LHCN-M2 (cell line): Measurements from ENCODE around the gene ESR2. TPM values are rescaled to one million over a fixed set of nuclear protein-coding genes. Genes with fewer than 3 reads are reported as not detected.
"Not testable (repeated sequence)": the region's sequence is repeated elsewhere in the genome, so short reads cannot be mapped to it uniquely, and the experiment has no call there.

Experiments
- DNase-seq: peaks from one replicate; pipeline ENCODE4 v3.0.0-alpha.2; 2012; ENCODE audit warnings: low read depth
- total RNA-seq: library from RNA; depleted of rRNA; stranded (reverse); fragments of >200 nt; gene quantifications from 2 replicates; pipeline ENCODE4 v1.2.3, GENCODE V29; 2014

ESR2 gene
- total RNA-seq, 1 experiment from 2014 or later = 0.57 TPM

- DNase-seq = no peak
These were observed 72.7 kb downstream of the ESR2 start for GRCh38 chr14:64221391-64222003.

GRCh38 chr14:64220466-64220865 is 73.7 kb downstream of the ESR2 start:
- no peak for DNase-seq

GRCh38 chr14:64220056-64220455 is 74.1 kb downstream of the ESR2 start:
- DNase-seq = no peak

- DNase-seq = no peak
These were observed 75.6 kb downstream of the ESR2 start for GRCh38 chr14:64218344-64219240.

- DNase-seq = no peak
These were observed 76.3 kb downstream of the ESR2 start for GRCh38 chr14:64217834-64218233.

GRCh38 chr14:64217308-64217707 is 76.9 kb downstream of the ESR2 start:
- DNase-seq = no peak

GRCh38 chr14:64215978-64216377 is 78.2 kb downstream of the ESR2 start:
- DNase-seq = no peak

GRCh38 chr14:64215274-64215673 is 78.9 kb downstream of the ESR2 start:
- DNase-seq = no peak

- no peak for DNase-seq
These were observed 80.2 kb downstream of the ESR2 start for GRCh38 chr14:64213853-64214570.

- no peak for DNase-seq
These were observed 81.1 kb downstream of the ESR2 start for GRCh38 chr14:64213086-64213485.

- no peak for DNase-seq
These were observed 81.5 kb downstream of the ESR2 start for GRCh38 chr14:64212666-64213065.

- DNase-seq = not testable (repeated sequence)
These were observed 83.3 kb downstream of the ESR2 start for GRCh38 chr14:64210912-64211311.

- no peak for DNase-seq
These were observed 84.0 kb downstream of the ESR2 start for GRCh38 chr14:64210216-64210615.

- no peak for DNase-seq
These were observed 84.6 kb downstream of the ESR2 start for GRCh38 chr14:64209444-64210131.

GRCh38 chr14:64208981-64209380 is 85.2 kb downstream of the ESR2 start:
- DNase-seq = no peak

GRCh38 chr14:64208261-64208660 is 85.9 kb downstream of the ESR2 start:
- DNase-seq = no peak

GRCh38 chr14:64203366-64204006 is 90.7 kb downstream of the ESR2 start:
- DNase-seq = no peak

GRCh38 chr14:64202716-64203115 is 91.5 kb downstream of the ESR2 start:
- no peak for DNase-seq

GRCh38 chr14:64201921-64202545 is 92.1 kb downstream of the ESR2 start:
- no peak for DNase-seq

GRCh38 chr14:64201296-64201695 is 92.9 kb downstream of the ESR2 start:
- DNase-seq = no peak

GRCh38 chr14:64200170-64200569 is 94.0 kb downstream of the ESR2 start:
- DNase-seq = no peak
